ENCODE measurements around the gene EPC1.

Gene EPC1

GRCh38 chr10:32314588-32314987, 32.4 kb downstream of the EPC1 start:
- Histone ChIP-seq H3K36me3 (ENCODE audit: insufficient read depth, low read length) (no peaks in the 10 kb centered on the region), H3K9ac (ENCODE audit: low read depth, low read length) (no peak overlapping the region), H3K27ac (ENCODE audit: low read depth, low read length) (no peak overlapping the region), H3K4me1 (ENCODE audit: insufficient read depth, low read length) (peaks cover 19% of the 10 kb centered on the region), H3K9me3 (ENCODE audit: insufficient read depth, low read depth, low read length) (no peaks in the 10 kb centered on the region), H3K27me3 (ENCODE audit: insufficient read depth, low read length) (no peaks in the 10 kb centered on the region), H3K4me3 (ENCODE audit: low read length) (no peak overlapping the region)
- WGBS, result 88% methylated on average over 2 of the region's 2 CpGs

GRCh38 chr10:32308027-32308603, 38.8 kb downstream of the EPC1 start:
- Histone ChIP-seq H3K4me1 (ENCODE audit: insufficient read depth, low read length) (no peaks in the 10 kb centered on the region), H3K36me3 (ENCODE audit: insufficient read depth, low read length) (peaks cover 30% of the 10 kb centered on the region), H3K27me3 (ENCODE audit: insufficient read depth, low read length) (no peaks in the 10 kb centered on the region), H3K27ac (ENCODE audit: low read depth, low read length) (no peak overlapping the region), H3K9ac (ENCODE audit: low read depth, low read length) (no peak overlapping the region), H3K9me3 (ENCODE audit: insufficient read depth, low read depth, low read length) (no peaks in the 10 kb centered on the region), H3K4me3 (ENCODE audit: low read length) (no peak overlapping the region)
- 95% methylated on average over 7 of the region's 7 CpGs for WGBS

DNA sequence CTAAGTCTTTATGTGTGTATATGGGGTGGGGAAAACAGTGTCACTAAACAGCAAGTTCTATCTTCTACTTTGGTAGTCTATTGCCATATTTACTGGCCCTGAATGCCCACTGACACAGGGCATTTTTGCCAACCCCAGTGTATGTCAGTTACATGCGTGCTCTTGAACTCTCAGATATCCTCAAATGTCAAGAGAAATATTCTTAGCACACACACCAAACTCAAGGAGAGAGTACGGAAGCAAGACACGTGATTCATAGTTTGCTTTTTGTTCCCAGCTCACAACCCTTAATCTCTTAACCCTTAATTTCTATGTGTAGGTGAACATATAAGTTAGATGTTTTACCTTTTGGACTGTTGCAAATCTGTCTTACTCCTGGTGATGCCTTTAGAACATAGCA, 39.3 kb downstream of the EPC1 start:
- no peaks in the 10 kb centered on the region for H3K9me3 ChIP-seq (ENCODE audit: insufficient read depth, low read depth, low read length)
- H3K9ac ChIP-seq (ENCODE audit: low read depth, low read length), result no peak overlapping the region
- over 99% methylated on average over 3 of the region's 3 CpGs for WGBS
- H3K27ac ChIP-seq (ENCODE audit: low read depth, low read length), result no peak overlapping the region
- H3K4me1 ChIP-seq (ENCODE audit: insufficient read depth, low read length), result no peaks in the 10 kb centered on the region
- no peak overlapping the region for H3K4me3 ChIP-seq (ENCODE audit: low read length)
- H3K27me3 ChIP-seq (ENCODE audit: insufficient read depth, low read length), result no peaks in the 10 kb centered on the region
- peaks cover 35% of the 10 kb centered on the region for H3K36me3 ChIP-seq (ENCODE audit: insufficient read depth, low read length)

- Histone ChIP-seq H3K9ac (ENCODE audit: low read depth, low read length) (no peak overlapping the region), H3K9me3 (ENCODE audit: insufficient read depth, low read depth, low read length) (no peaks in the 10 kb centered on the region), H3K4me3 (ENCODE audit: low read length) (no peak overlapping the region), H3K4me1 (ENCODE audit: insufficient read depth, low read length) (no peaks in the 10 kb centered on the region), H3K27me3 (ENCODE audit: insufficient read depth, low read length) (no peaks in the 10 kb centered on the region), H3K27ac (ENCODE audit: low read depth, low read length) (no peak overlapping the region), H3K36me3 (ENCODE audit: insufficient read depth, low read length) (peaks cover 29% of the 10 kb centered on the region)
- WGBS, result 96% methylated on average over 7 of the region's 7 CpGs
These were observed 47.5 kb downstream of the EPC1 start for GRCh38 chr10:32299354-32299980.

DNA sequence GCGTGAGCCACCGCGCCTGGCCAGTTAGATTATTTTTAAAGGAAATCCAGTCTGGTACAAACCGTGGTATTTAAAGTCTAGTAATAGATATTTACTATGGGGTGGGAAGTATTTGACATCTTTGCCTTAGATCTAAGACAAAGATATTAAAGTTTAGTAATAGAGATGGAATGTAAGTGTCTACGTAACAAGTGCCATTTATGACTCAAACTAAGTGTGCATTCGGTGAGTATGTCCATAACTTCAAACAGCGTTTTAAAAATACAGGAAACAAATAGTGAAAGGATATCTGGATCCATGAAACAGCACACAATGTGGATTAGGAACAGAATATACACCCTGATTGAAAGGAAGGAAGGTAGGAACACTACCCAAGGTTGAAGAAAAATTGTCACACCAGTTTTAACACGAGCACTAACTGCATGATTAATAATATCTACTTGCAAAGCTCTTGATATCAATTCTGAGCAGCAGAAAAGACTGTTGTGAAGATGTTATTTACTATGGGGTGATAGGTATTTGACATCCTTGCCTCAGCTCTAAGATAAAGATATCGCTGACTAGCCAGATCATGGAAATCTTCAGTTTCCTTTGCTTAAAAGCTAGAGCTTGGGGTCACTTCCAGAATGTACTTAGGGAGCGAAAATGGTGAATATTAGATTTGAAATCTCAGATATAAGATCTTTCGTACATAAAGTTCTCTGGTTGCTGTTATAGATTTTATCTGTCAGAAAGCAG, 48.7 kb downstream of the EPC1 start:
- H3K4me1 ChIP-seq (ENCODE audit: insufficient read depth, low read length), result no peaks in the 10 kb centered on the region
- WGBS, result 97% methylated on average over 11 of the region's 11 CpGs
- H3K36me3 ChIP-seq (ENCODE audit: insufficient read depth, low read length), result peaks cover 28% of the 10 kb centered on the region
- H3K4me3 ChIP-seq (ENCODE audit: low read length), result no peak overlapping the region
- no peak overlapping the region for H3K9ac ChIP-seq (ENCODE audit: low read depth, low read length)
- H3K27ac ChIP-seq (ENCODE audit: low read depth, low read length), result no peak overlapping the region
- H3K27me3 ChIP-seq (ENCODE audit: insufficient read depth, low read length), result no peaks in the 10 kb centered on the region
- H3K9me3 ChIP-seq (ENCODE audit: insufficient read depth, low read depth, low read length), result no peaks in the 10 kb centered on the region

DNA sequence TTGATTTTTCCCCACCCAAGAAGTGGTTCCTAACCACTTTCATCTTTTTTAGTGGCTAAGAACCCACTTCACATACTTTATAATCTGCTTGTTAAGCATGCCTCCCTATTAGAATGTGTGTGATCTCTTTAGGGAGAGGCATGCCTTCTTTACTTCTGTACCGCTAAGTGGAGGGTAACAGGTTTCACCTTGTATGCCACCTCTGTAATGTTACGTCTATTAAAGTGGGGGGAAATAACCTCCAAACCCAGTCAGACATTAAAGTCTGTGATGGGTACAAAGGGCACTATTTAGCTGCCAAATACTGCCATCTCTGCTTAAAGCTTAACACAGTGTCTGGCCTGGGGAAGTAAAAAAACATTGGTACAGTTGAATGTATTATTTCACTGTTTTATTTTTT, 51.9 kb downstream of the EPC1 start:
- WGBS, result 95% methylated on average over 2 of the region's 2 CpGs

DNA sequence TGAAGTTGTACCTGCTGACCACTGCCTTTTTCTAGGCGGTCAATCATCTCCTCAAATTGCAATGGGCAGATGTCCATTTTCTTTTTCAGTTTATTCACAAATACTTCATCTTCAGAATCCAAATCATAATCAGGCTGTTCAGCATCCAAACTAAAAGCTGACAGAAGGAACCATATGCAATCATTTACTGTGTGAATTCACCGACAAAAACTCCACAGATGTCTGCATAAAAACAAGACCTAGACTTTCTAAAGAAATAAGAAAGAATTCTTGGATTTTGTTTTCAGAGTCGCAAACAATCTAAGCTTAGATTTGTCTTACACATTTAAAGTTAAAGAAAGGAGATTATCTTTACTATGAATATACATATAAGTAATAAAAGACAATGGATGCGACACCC, 53.4 kb downstream of the EPC1 start:
- Histone ChIP-seq H3K4me1 (ENCODE audit: insufficient read depth, low read length) (peaks cover 5% of the 10 kb centered on the region; the same call in 1 of the 2 replicates), H3K27ac (ENCODE audit: low read depth, low read length) (no peak overlapping the region), H3K27me3 (ENCODE audit: insufficient read depth, low read length) (no peaks in the 10 kb centered on the region), H3K36me3 (ENCODE audit: insufficient read depth, low read length) (peaks cover 50% of the 10 kb centered on the region), H3K9ac (ENCODE audit: low read depth, low read length) (no peak overlapping the region), H3K4me3 (ENCODE audit: low read length) (no peak overlapping the region), H3K9me3 (ENCODE audit: insufficient read depth, low read depth, low read length) (no peaks in the 10 kb centered on the region)
- 93% methylated on average over 2 of the region's 4 CpGs for WGBS

More for the DNA sequence above, 51.9 kb downstream of the EPC1 start:
- H3K27me3 ChIP-seq (ENCODE audit: insufficient read depth, low read length), result no peaks in the 10 kb centered on the region
- H3K27ac ChIP-seq (ENCODE audit: low read depth, low read length), result peak overlapping the region; percentile 12; the same call in 1 of the 2 replicates
- H3K9me3 ChIP-seq (ENCODE audit: insufficient read depth, low read depth, low read length), result no peaks in the 10 kb centered on the region
- peaks cover 5% of the 10 kb centered on the region; the same call in 1 of the 2 replicates for H3K4me1 ChIP-seq (ENCODE audit: insufficient read depth, low read length)
- peaks cover 49% of the 10 kb centered on the region for H3K36me3 ChIP-seq (ENCODE audit: insufficient read depth, low read length)
- H3K9ac ChIP-seq (ENCODE audit: low read depth, low read length), result no peak overlapping the region
- no peak overlapping the region for H3K4me3 ChIP-seq (ENCODE audit: low read length)

- H3K9me3 ChIP-seq (ENCODE audit: insufficient read depth, low read depth, low read length), result no peaks in the 10 kb centered on the region
- peaks cover 59% of the 10 kb centered on the region for H3K36me3 ChIP-seq (ENCODE audit: insufficient read depth, low read length)
- 96% methylated on average over 1 of the region's 1 CpG for WGBS
- H3K4me1 ChIP-seq (ENCODE audit: insufficient read depth, low read length), result no peaks in the 10 kb centered on the region
- no peak overlapping the region for H3K27ac ChIP-seq (ENCODE audit: low read depth, low read length)
- no peaks in the 10 kb centered on the region for H3K27me3 ChIP-seq (ENCODE audit: insufficient read depth, low read length)
- no peak overlapping the region for H3K4me3 ChIP-seq (ENCODE audit: low read length)
- no peak overlapping the region for H3K9ac ChIP-seq (ENCODE audit: low read depth, low read length)
These were observed 67.2 kb downstream of the EPC1 start for GRCh38 chr10:32279795-32280194.

DNA sequence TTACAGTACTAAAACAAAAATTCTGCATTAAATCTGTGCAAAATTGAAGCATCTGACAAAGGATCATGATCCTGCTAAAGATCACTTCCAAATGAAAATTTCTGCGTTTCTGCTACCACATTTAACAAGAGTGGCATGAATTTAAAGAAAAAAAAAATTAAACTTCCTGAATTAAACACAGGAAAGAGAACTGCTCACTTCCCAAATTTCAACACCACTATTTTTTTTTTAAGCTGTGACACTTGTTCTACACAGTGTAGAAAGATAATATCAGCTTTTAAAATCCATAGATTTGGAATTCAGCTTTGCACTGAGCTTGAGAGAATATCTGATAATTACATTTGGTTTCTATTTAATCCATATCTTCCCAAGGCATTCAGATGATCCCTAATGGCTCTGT, 73.6 kb downstream of the EPC1 start:
- Histone ChIP-seq H3K27ac (ENCODE audit: low read depth, low read length) (no peak overlapping the region), H3K36me3 (ENCODE audit: insufficient read depth, low read length) (peaks cover 81% of the 10 kb centered on the region), H3K27me3 (ENCODE audit: insufficient read depth, low read length) (no peaks in the 10 kb centered on the region), H3K9me3 (ENCODE audit: insufficient read depth, low read depth, low read length) (no peaks in the 10 kb centered on the region), H3K9ac (ENCODE audit: low read depth, low read length) (no peak overlapping the region), H3K4me3 (ENCODE audit: low read length) (no peak overlapping the region), H3K4me1 (ENCODE audit: insufficient read depth, low read length) (no peaks in the 10 kb centered on the region)
- WGBS, result 100% methylated on average over 1 of the region's 1 CpG

GRCh38 chr10:32271617-32272016, 75.3 kb downstream of the EPC1 start:
- Histone ChIP-seq H3K27me3 (ENCODE audit: insufficient read depth, low read length) (no peaks in the 10 kb centered on the region), H3K27ac (ENCODE audit: low read depth, low read length) (no peak overlapping the region), H3K4me3 (ENCODE audit: low read length) (no peak overlapping the region), H3K36me3 (ENCODE audit: insufficient read depth, low read length) (peaks cover 82% of the 10 kb centered on the region), H3K4me1 (ENCODE audit: insufficient read depth, low read length) (peaks cover 10% of the 10 kb centered on the region), H3K9me3 (ENCODE audit: insufficient read depth, low read depth, low read length) (no peaks in the 10 kb centered on the region), H3K9ac (ENCODE audit: low read depth, low read length) (no peak overlapping the region)
- 95% methylated on average over 3 of the region's 3 CpGs for WGBS

DNA sequence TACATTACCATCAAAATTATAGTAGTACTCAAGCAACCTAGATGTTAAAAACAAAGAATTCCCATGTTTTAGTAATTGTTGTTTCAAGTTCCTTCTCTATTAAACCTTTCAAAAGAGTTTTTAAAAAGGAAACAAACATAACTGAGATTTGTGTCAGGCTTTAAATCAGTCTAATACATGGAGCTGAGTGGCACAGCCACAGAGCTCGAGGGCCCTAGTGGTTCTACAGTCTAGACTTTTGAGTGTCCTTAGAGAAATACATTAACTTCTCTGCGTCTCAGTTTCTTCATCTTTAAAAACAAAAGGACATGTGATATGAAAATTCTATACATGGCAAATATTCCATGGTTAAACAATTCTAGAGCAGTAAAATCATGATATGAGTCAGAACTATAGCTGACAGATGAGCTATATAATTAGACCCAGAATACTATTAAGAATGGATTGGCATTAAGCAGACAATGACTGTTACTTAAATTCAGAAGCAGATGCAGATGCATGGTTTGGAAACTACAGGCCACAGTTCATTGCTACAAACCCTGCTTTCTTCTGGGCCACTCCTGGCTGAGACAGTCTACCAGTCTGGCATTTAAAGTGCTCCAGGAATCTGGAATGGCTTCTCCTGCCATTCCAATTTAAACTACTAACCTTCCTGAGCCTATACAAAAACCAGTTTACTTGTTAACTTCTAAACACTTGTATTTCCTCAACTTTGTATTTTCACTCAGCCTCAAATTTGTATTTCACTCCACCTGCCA, 77.4 kb downstream of the EPC1 start:
- Histone ChIP-seq H3K9ac (ENCODE audit: low read depth, low read length) (no peak overlapping the region), H3K4me3 (ENCODE audit: low read length) (no peak overlapping the region), H3K36me3 (ENCODE audit: insufficient read depth, low read length) (peaks cover 71% of the 10 kb centered on the region), H3K27me3 (ENCODE audit: insufficient read depth, low read length) (no peaks in the 10 kb centered on the region), H3K27ac (ENCODE audit: low read depth, low read length) (no peak overlapping the region), H3K4me1 (ENCODE audit: insufficient read depth, low read length) (peaks cover 17% of the 10 kb centered on the region), H3K9me3 (ENCODE audit: insufficient read depth, low read depth, low read length) (no peaks in the 10 kb centered on the region)
- 100% methylated on average over 1 of the region's 2 CpGs for WGBS

Measured in HUES64 (cell line).